Measurements from ENCODE around the gene ABCG8.

Gene ABCG8

GRCh38 chr2:43838560-43839267 lies at the start of gene ABCG8, which contains the start of gene ABCG5:
ABCG8 (plus strand) TSS chr2:43838971; CDS start chr2:43839054, 83 bp downstream.
ABCG5 (minus strand) TSS chr2:43838839; CDS start chr2:43838679, 160 bp downstream.
- DNase-seq: no peak

GRCh38 chr2:43790147-43790546 lies 48.6 kb upstream of the ABCG8 start:
- no peak for DNase-seq

GRCh38 chr2:43791035-43791765 lies 47.6 kb upstream of the ABCG8 start:
- no peak for DNase-seq

- no peak for DNase-seq
Observed at GRCh38 chr2:43792653-43793052, 46.1 kb upstream of the ABCG8 start.

- DNase-seq: no peak
Observed at GRCh38 chr2:43794956-43795355, 43.8 kb upstream of the ABCG8 start.

GRCh38 chr2:43796206-43796605 lies 42.6 kb upstream of the ABCG8 start:
- DNase-seq: no peak

GRCh38 chr2:43798300-43798699 lies 40.5 kb upstream of the ABCG8 start:
- DNase-seq: no peak

- DNase-seq: no peak
Observed at GRCh38 chr2:43800894-43801293, 37.9 kb upstream of the ABCG8 start.

- DNase-seq: no peak
Observed at GRCh38 chr2:43802135-43802534, 36.6 kb upstream of the ABCG8 start.

GRCh38 chr2:43803113-43803512 lies 35.7 kb upstream of the ABCG8 start:
- DNase-seq: no peak

GRCh38 chr2:43806719-43807031 lies 32.1 kb upstream of the ABCG8 start:
- DNase-seq: no peak

GRCh38 chr2:43810452-43810851 lies 28.3 kb upstream of the ABCG8 start:
- no peak for DNase-seq

GRCh38 chr2:43810888-43811287 lies 27.9 kb upstream of the ABCG8 start:
- DNase-seq: no peak

- DNase-seq: no peak
Observed at GRCh38 chr2:43812006-43812405, 26.8 kb upstream of the ABCG8 start.

GRCh38 chr2:43812947-43813346 lies 25.8 kb upstream of the ABCG8 start:
- no peak for DNase-seq

- DNase-seq: no peak
Observed at GRCh38 chr2:43814711-43815110, 24.1 kb upstream of the ABCG8 start.

GRCh38 chr2:43818761-43819160 lies 20.0 kb upstream of the ABCG8 start:
- no peak for DNase-seq

- DNase-seq: no peak
Observed at GRCh38 chr2:43819491-43820163, 19.1 kb upstream of the ABCG8 start.

- DNase-seq: no peak
Observed at GRCh38 chr2:43822839-43823238, 15.9 kb upstream of the ABCG8 start.

GRCh38 chr2:43823751-43824150 lies 15.0 kb upstream of the ABCG8 start:
- DNase-seq: no peak

GRCh38 chr2:43824512-43824911 lies 14.3 kb upstream of the ABCG8 start:
- no peak for DNase-seq

GRCh38 chr2:43824951-43825493 lies 13.7 kb upstream of the ABCG8 start:
- DNase-seq: no peak

- no peak for DNase-seq
Observed at GRCh38 chr2:43825841-43826240, 12.9 kb upstream of the ABCG8 start.
